Hepatocyte (in vitro differentiated cells): ENCODE results near the gene SSBP3. TPM values are rescaled to one million over a fixed set of nuclear protein-coding genes. Genes with fewer than 3 reads are reported as not detected.
A peak's percentile ranks its signal among the peaks of the same experiment; 100 is the strongest.

Experiments
- DNase-seq: peaks from one replicate; pipeline ENCODE4 v3.0.0-alpha.2; 2016; ENCODE audit warnings: low spot score
- H2AFZ ChIP-seq: fragments of 200-600 bp; sonication (generic); 2 replicates; pipeline ENCODE4 v1.6.0; 2016; ENCODE audit warnings: antibody characterized with exemption, mild to moderate bottlenecking
- H3K27ac ChIP-seq: fragments of 200-600 bp; sonication (generic); 2 replicates; pipeline ENCODE4 v1.5.1; 2016; ENCODE audit warnings: mild to moderate bottlenecking
- H3K27me3 ChIP-seq: fragments of 200-600 bp; sonication (generic); 2 replicates; pipeline ENCODE4 v1.6.1; 2016
- H3K36me3 ChIP-seq: fragments of 200-600 bp; sonication (generic); replicated peaks from 2 replicates; pipeline ENCODE4 v1.5.1; 2016; ENCODE audit warnings: low read depth; ENCODE audit not compliant: insufficient read depth
- H3K4me1 ChIP-seq: fragments of 200-600 bp; sonication (generic); 2 replicates; pipeline ENCODE4 v1.5.1; 2016; ENCODE audit warnings: mild to moderate bottlenecking, moderate library complexity; ENCODE audit not compliant: insufficient read depth
- H3K4me2 ChIP-seq: fragments of 200-600 bp; sonication (generic); 2 replicates; pipeline ENCODE4 v1.6.0; 2016
- H3K4me3 ChIP-seq: fragments of 200-600 bp; sonication (generic); 2 replicates; pipeline ENCODE4 v1.5.1; 2016; ENCODE audit warnings: mild to moderate bottlenecking
- H3K79me2 ChIP-seq: fragments of 200-600 bp; sonication (generic); 2 replicates; pipeline ENCODE4 v1.6.0; 2017; ENCODE audit warnings: mild to moderate bottlenecking
- H3K9me2 ChIP-seq: fragments of 200-600 bp; sonication (generic); replicated peaks from 2 replicates; pipeline ENCODE4 v1.6.0; 2017; ENCODE audit warnings: mild to moderate bottlenecking; ENCODE audit not compliant: insufficient read depth
- H3K9me3 ChIP-seq: fragments of 200-600 bp; sonication (generic); 2 replicates; pipeline ENCODE4 v1.5.1; 2016; ENCODE audit warnings: low read depth, mild to moderate bottlenecking
- H4K20me1 ChIP-seq: fragments of 200-600 bp; sonication (generic); 2 replicates; pipeline ENCODE4 v1.6.0; 2016; ENCODE audit warnings: mild to moderate bottlenecking; ENCODE audit not compliant: insufficient read depth, poor library complexity, severe bottlenecking
- EZH2 ChIP-seq: fragments of 200-600 bp; sonication (generic); IDR thresholded peaks from 2 replicates; pipeline ENCODE4 v1.6.1; 2016; ENCODE audit warnings: antibody characterized with exemption, mild to moderate bottlenecking, borderline replicate concordance
- EZH2phosphoT487 ChIP-seq: fragments of 200-600 bp; sonication (generic); IDR thresholded peaks from one replicate; pipeline ENCODE4 v1.6.1; 2018; ENCODE audit warnings: antibody characterized with exemption, mild to moderate bottlenecking, low read depth, moderate library complexity; ENCODE audit not compliant: unreplicated experiment, severe bottlenecking
- WGBS: methylation state at CpG from one replicate; pipeline ENCODE4 v1.1.6; 2016; ENCODE audit warnings: low lambda C conversion rate; ENCODE audit errors: missing lambda C conversion rate; 5-methylcytosine and 5-hydroxymethylcytosine counted together
- polyA plus RNA-seq: library from polyadenylated mRNA; unstranded; fragments of >200 nt; fragmentation: Nextera tagmentation; extraction: Ambion mirVana; gene quantifications from 2 replicates; pipeline ENCODE4 v1.2.1, GENCODE V29; 2016
- total RNA-seq: library from RNA; depleted of rRNA; stranded (reverse); fragments of >200 nt; gene quantifications from 2 replicates; pipeline ENCODE4 v1.2.3, GENCODE V29; 2014
- TF ChIP-seq, protein P1 (sequence below): fragments of 200-600 bp; sonication (generic); IDR thresholded peaks from 2 replicates; pipeline ENCODE4 v1.5.1; 2016; ENCODE audit warnings: antibody characterized with exemption, mild to moderate bottlenecking; ENCODE audit not compliant: poor library complexity

Gene SSBP3
- total and polyA plus RNA-seq, 2 experiments from 2014 or later = 25.8 to 47.2 TPM

DNA sequence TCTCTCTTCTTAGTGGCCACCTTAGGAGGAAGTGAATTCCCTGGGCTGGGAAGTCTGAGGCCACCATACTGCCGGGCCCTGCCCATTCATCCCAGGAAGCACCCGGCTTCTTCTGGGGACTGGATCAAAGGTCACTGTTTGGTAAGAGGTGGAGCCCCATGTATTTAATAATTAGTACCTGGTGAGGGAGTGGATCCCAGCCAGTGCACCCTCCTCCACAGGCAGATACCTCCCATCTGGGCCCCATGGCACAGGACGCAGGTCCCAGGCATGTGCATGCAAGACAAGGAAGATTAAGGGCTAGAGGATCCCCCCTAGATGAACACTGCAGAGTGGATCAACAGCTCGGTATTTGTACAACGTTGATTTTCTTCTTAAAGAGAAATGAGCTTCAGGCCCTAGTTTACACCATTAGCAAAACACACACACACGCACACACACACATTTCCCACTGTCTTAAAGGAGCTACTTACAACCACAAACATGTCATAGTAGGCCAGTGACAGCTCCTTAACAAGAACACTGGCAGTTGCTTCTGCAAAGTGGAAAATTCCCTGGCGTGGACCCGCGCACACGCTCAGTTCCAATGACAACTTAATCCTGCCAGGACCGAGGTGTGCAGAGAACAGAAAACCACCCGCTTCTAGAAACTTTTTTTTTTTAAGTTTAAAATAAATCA, 115.5 kb downstream of the SSBP3 start:
- H3K79me2 ChIP-seq = peaks cover 89% of the 10 kb centered on the region
- peak; percentile 51 for DNase-seq

DNA sequence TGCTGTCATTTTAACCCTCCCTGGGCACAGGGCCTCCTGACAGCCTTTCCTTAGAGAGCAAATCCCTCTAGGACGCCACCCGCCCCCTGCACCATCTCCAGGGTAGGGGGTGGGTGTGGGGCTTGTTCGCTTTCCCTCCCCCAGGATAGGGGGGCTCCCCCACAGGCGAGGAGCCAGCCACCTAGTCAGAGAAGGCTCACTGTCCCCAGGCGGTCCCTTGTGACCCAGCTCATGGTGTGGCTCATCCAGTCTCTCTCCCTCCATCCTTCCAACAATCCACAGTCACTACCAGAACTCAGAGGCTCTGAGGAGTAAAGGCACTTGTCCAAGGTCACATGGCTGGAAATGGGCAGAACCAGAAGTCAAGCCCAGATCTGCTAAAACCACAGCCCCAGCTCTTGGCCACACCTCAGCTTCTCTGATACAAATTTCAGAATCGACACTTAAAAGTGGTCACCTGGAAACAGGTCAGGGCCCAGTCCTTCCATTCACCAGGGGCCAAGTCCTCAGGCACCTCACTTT, 116.4 kb downstream of the SSBP3 start:
- 81% methylated on average over 4 of the region's 6 CpGs for WGBS
- DNase-seq = no peak
- no peaks in the 10 kb centered on the region for H3K27me3 ChIP-seq
- H3K79me2 ChIP-seq = peaks cover 89% of the 10 kb centered on the region
- peaks cover 68% of the 10 kb centered on the region for H3K4me1 ChIP-seq
- peaks cover 76% of the 10 kb centered on the region for H4K20me1 ChIP-seq
- H3K36me3 ChIP-seq = no peaks in the 10 kb centered on the region
- TF ChIP-seq EZH2 = no peak
- TF ChIP-seq, protein P1, sequence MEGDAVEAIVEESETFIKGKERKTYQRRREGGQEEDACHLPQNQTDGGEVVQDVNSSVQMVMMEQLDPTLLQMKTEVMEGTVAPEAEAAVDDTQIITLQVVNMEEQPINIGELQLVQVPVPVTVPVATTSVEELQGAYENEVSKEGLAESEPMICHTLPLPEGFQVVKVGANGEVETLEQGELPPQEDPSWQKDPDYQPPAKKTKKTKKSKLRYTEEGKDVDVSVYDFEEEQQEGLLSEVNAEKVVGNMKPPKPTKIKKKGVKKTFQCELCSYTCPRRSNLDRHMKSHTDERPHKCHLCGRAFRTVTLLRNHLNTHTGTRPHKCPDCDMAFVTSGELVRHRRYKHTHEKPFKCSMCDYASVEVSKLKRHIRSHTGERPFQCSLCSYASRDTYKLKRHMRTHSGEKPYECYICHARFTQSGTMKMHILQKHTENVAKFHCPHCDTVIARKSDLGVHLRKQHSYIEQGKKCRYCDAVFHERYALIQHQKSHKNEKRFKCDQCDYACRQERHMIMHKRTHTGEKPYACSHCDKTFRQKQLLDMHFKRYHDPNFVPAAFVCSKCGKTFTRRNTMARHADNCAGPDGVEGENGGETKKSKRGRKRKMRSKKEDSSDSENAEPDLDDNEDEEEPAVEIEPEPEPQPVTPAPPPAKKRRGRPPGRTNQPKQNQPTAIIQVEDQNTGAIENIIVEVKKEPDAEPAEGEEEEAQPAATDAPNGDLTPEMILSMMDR = no peak
- TF ChIP-seq EZH2phosphoT487 = no peak
- peak overlapping the region; percentile 87 for H3K27ac ChIP-seq
- H3K4me3 ChIP-seq = no peak overlapping the region
- H3K9me3 ChIP-seq = no peaks in the 10 kb centered on the region
- no peaks in the 10 kb centered on the region for H3K9me2 ChIP-seq
- no peak overlapping the region for H2AFZ ChIP-seq
- peak overlapping the region; percentile 37 for H3K4me2 ChIP-seq

More for the DNA sequence above, 115.5 kb downstream of the SSBP3 start:
- H3K9me3 ChIP-seq = no peaks in the 10 kb centered on the region
- H3K4me1 ChIP-seq = peaks cover 77% of the 10 kb centered on the region
- H3K27ac ChIP-seq = peak overlapping the region; percentile 87
- no peaks in the 10 kb centered on the region for H3K36me3 ChIP-seq
- H4K20me1 ChIP-seq = peaks cover 78% of the 10 kb centered on the region
- no peak overlapping the region for H2AFZ ChIP-seq
- 32% methylated on average over 12 of the region's 12 CpGs for WGBS
- TF ChIP-seq EZH2phosphoT487 (no peak), EZH2 (no peak)
- TF ChIP-seq, protein P1 = no peak
- peak overlapping the region; percentile 37 for H3K4me2 ChIP-seq
- H3K4me3 ChIP-seq = no peak overlapping the region
- no peaks in the 10 kb centered on the region for H3K27me3 ChIP-seq
- no peaks in the 10 kb centered on the region for H3K9me2 ChIP-seq

DNA sequence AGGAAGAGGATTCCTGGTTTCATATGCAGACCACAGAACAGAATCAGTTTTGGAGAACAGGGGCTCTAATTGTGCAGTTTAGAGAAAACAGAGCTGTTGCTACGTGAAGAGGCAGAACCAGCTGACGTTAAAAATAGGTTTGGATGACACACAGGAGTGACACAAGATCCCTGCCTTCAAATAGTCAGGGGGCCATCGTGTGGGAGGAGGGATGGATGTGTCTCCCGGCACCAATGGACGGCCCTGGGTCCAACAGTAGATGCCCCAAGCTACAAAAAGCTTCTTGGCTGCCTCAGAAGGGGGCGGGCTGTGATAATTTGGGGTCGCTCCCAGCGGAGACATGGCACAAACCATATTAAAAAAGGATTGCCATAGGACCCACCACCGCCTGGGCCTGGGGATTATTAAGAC, 118.4 kb downstream of the SSBP3 start:
- peak overlapping the region; percentile 89 for H3K27ac ChIP-seq
- 66% methylated on average over 9 of the region's 9 CpGs for WGBS
- H3K4me3 ChIP-seq = no peak overlapping the region
- TF ChIP-seq, protein P1 = no peak
- no peak for TF ChIP-seq EZH2
- TF ChIP-seq EZH2phosphoT487 = no peak
- H3K9me2 ChIP-seq = no peaks in the 10 kb centered on the region
- peaks cover 74% of the 10 kb centered on the region for H4K20me1 ChIP-seq
- peaks cover 69% of the 10 kb centered on the region for H3K4me1 ChIP-seq
- H3K9me3 ChIP-seq = no peaks in the 10 kb centered on the region
- H2AFZ ChIP-seq = no peak overlapping the region
- peaks cover 90% of the 10 kb centered on the region for H3K79me2 ChIP-seq
- no peaks in the 10 kb centered on the region for H3K36me3 ChIP-seq
- H3K27me3 ChIP-seq = no peaks in the 10 kb centered on the region
- H3K4me2 ChIP-seq = peak overlapping the region; percentile 51
- no peak for DNase-seq
